ENCODE results near the gene NLGN4Y. TPM values are rescaled to one million over a fixed set of nuclear protein-coding genes. Genes with fewer than 3 reads are reported as not detected.

The NLGN4Y gene
- total RNA-seq, 1 donor: 0.86 TPM

DNA sequence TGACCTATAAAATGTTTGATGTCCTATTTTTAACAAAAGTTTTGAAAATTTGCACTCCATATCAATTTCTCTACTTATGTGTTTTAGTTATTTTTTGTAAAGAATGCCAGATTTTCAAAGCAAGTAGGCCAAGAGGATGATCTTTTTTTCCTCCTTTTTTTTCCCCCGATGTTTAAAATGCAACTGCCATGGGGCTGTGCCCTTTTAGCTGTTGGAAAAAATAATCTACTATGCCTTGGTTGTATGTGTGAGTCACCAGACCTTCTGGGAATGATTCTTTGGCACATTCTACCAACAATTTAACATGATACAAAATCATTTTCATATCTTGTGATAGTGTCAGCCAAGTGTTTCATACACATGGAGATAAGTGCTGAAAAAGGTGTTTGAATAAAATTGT is 217.3 kb downstream of the NLGN4Y start:
- DNase-seq (ENCODE audit: low read depth): no peak
- no peak overlapping the region for H3K4me3 ChIP-seq (ENCODE audit: low read depth, low read length)
- TF ChIP-seq, protein P1, sequence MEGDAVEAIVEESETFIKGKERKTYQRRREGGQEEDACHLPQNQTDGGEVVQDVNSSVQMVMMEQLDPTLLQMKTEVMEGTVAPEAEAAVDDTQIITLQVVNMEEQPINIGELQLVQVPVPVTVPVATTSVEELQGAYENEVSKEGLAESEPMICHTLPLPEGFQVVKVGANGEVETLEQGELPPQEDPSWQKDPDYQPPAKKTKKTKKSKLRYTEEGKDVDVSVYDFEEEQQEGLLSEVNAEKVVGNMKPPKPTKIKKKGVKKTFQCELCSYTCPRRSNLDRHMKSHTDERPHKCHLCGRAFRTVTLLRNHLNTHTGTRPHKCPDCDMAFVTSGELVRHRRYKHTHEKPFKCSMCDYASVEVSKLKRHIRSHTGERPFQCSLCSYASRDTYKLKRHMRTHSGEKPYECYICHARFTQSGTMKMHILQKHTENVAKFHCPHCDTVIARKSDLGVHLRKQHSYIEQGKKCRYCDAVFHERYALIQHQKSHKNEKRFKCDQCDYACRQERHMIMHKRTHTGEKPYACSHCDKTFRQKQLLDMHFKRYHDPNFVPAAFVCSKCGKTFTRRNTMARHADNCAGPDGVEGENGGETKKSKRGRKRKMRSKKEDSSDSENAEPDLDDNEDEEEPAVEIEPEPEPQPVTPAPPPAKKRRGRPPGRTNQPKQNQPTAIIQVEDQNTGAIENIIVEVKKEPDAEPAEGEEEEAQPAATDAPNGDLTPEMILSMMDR (IDR thresholded peaks at IDR 0.05; ENCODE audit: insufficient read depth, low read depth, low read length): no peak

DNA sequence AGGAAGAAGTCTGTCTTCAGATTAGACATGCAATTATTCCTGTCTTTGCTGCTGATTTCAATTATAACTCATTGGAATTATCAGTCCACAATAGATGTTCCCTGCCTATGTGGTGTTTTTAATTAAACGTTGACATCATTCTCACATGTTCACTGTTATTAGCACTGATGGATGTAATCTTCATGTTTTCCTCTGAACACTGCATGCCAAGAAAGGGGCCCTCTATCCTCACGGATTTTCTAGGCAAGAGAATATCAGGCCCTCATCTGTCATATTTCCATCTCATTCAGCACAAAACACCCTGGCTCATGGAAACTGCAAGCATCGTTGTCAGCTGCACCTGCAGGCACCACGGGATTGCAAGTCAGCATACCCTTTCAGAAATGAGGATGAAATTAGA is 224.0 kb downstream of the NLGN4Y start:
- DNase-seq (ENCODE audit: low read depth): no peak
- TF ChIP-seq, protein P1 (IDR thresholded peaks at IDR 0.05; ENCODE audit: insufficient read depth, low read depth, low read length): no peak
- H3K4me3 ChIP-seq (ENCODE audit: low read depth, low read length): no peak overlapping the region

DNA sequence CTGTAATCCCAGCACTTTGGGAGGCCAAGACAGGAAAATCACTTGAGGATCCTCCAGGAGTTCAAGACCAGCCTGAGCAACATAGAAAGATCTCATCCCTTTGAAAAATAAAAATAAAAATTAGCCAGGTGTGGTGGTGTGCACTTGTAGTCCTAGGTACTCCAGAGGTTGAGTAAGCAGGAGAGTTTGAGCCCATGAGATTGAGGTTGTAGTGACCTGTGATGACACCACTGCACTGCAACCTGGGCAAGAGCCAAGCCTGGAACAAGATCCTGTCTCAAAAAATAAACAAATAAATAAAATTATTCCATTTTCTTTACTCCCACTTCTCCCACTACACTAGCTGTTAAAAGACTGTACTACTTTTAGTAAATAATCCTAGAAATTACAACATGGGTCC is 231.2 kb downstream of the NLGN4Y start:
- H3K4me3 ChIP-seq (ENCODE audit: low read depth, low read length): no peak overlapping the region
- TF ChIP-seq, protein P1 (IDR thresholded peaks at IDR 0.05; ENCODE audit: insufficient read depth, low read depth, low read length): no peak
- DNase-seq (ENCODE audit: low read depth): no peak

DNA sequence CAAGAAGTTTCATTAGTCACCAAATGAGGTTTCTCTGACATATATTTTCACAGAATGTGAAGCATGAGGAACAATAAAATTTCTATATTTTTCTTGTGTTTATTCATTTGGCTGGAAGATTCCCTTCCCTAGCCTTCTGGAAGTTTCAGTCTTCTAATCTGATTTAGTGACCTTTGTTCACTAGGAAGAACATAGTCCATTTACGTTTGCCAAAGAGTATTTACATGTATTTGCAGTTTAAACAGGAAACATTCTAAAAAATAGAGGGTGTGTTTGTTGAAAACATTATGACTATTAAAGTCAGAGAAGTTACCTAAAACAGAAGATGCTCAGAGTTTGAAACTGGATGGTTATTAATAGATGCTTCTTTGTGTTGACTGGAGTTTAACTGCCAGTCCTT is 238.6 kb downstream of the NLGN4Y start:
- TF ChIP-seq, protein P1 (IDR thresholded peaks at IDR 0.05; ENCODE audit: insufficient read depth, low read depth, low read length): no peak
- no peak overlapping the region for H3K4me3 ChIP-seq (ENCODE audit: low read depth, low read length)
- no peak for DNase-seq (ENCODE audit: low read depth)

DNA sequence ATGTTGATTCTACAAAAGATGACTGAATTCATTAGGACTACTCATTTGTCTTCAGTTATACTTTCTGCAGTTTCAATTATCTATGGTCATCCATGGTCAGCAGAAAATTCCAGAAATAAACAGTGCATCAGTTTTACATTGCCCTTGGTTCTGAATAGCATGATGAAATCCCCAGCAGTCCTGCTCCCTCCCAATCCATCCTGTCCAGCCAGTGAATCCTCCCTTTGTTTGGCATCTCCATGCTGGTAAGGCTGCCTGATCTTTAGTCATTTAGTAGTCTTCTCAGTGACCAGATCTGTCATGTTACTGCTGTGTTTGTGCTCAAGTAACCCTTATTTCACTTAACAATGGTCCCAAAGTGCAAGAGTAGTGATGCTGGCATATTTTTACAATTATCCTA is 239.3 kb downstream of the NLGN4Y start:
- no peak overlapping the region for H3K4me3 ChIP-seq (ENCODE audit: low read depth, low read length)
- no peak for DNase-seq (ENCODE audit: low read depth)
- TF ChIP-seq, protein P1 (IDR thresholded peaks at IDR 0.05; ENCODE audit: insufficient read depth, low read depth, low read length): no peak

DNA sequence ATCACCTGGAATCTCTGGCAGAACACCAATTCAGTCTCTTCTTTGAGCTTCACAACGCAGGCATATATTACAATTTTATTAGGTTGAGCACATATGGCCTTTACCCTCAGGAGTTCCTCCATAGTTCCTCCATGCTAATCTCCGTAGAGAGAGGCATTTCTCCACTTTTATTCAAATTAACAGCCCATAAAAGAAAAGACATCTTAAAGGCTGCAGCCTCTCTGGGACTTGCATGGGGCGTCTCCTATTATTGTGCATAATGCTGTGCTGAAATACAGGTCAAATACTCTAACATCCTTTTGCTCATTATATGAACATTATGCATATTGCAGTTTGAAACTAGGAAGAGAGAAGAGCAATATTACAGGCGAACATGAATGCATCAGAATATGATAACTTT is 253.9 kb downstream of the NLGN4Y start:
- TF ChIP-seq, protein P1 (IDR thresholded peaks at IDR 0.05; ENCODE audit: insufficient read depth, low read depth, low read length): no peak
- no peak overlapping the region for H3K4me3 ChIP-seq (ENCODE audit: low read depth, low read length)
- no peak for DNase-seq (ENCODE audit: low read depth)

DNA sequence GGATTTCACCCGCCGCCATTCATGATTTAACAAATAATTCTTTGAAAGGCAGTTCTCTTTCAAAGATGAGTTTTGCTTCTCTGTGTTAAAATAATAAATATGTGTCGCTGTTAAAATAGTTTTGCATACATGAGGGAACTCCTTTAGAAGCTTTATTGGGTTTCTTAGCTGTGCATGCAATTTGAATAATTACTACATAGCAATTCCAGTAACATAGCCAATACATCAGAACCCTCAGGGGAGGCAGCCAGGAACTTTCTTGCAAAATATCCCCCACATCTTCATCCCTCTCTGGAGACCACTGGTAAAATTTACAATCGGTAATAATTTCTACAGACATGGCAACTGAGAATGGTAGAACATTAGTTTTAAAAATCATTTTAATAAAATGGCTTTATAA is 268.8 kb downstream of the NLGN4Y start:
- TF ChIP-seq, protein P1 (IDR thresholded peaks at IDR 0.05; ENCODE audit: insufficient read depth, low read depth, low read length): no peak
- H3K4me3 ChIP-seq (ENCODE audit: low read depth, low read length): no peak overlapping the region
- no peak for DNase-seq (ENCODE audit: low read depth)

All from fibroblast of villous mesenchyme (primary cell).